GM12864 (cell line): ENCODE results near the gene CHD6.

Experiments used
- DNase-seq: peaks from one replicate; pipeline ENCODE4 v3.0.0-alpha.2; 2011; ENCODE audit warnings: low read depth
- H3K4me3 ChIP-seq: 2 replicates; pipeline ENCODE4 v1.5.1; 2011; ENCODE audit warnings: mild to moderate bottlenecking, low read depth, low read length, control low read depth
- TF ChIP-seq, protein P1 (sequence below): IDR thresholded peaks from 2 replicates; pipeline ENCODE4 v1.5.1; 2011; ENCODE audit warnings: low read depth, mild to moderate bottlenecking, moderate library complexity, low read length, control low read depth, inconsistent platforms; ENCODE audit errors: missing control alignments

CHD6 gene

GRCh38 chr20:41436679-41437078 is 181.5 kb downstream of the CHD6 start:
- H3K4me3 ChIP-seq, result no peak overlapping the region
- TF ChIP-seq, protein P1, sequence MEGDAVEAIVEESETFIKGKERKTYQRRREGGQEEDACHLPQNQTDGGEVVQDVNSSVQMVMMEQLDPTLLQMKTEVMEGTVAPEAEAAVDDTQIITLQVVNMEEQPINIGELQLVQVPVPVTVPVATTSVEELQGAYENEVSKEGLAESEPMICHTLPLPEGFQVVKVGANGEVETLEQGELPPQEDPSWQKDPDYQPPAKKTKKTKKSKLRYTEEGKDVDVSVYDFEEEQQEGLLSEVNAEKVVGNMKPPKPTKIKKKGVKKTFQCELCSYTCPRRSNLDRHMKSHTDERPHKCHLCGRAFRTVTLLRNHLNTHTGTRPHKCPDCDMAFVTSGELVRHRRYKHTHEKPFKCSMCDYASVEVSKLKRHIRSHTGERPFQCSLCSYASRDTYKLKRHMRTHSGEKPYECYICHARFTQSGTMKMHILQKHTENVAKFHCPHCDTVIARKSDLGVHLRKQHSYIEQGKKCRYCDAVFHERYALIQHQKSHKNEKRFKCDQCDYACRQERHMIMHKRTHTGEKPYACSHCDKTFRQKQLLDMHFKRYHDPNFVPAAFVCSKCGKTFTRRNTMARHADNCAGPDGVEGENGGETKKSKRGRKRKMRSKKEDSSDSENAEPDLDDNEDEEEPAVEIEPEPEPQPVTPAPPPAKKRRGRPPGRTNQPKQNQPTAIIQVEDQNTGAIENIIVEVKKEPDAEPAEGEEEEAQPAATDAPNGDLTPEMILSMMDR, result no peak
- no peak for DNase-seq

GRCh38 chr20:41433203-41433602 is 185.0 kb downstream of the CHD6 start:
- TF ChIP-seq, protein P1, result no peak
- no peak for DNase-seq

GRCh38 chr20:41432746-41433145 is 185.4 kb downstream of the CHD6 start:
- DNase-seq, result no peak
- no peak overlapping the region for H3K4me3 ChIP-seq
- TF ChIP-seq, protein P1, result no peak

More at GRCh38 chr20:41433203-41433602, 185.0 kb downstream of the CHD6 start:
- H3K4me3 ChIP-seq, result no peak overlapping the region

- no peak overlapping the region for H3K4me3 ChIP-seq
- TF ChIP-seq, protein P1, result no peak
- no peak for DNase-seq
These were observed 189.9 kb downstream of the CHD6 start for GRCh38 chr20:41428285-41428684.

DNA sequence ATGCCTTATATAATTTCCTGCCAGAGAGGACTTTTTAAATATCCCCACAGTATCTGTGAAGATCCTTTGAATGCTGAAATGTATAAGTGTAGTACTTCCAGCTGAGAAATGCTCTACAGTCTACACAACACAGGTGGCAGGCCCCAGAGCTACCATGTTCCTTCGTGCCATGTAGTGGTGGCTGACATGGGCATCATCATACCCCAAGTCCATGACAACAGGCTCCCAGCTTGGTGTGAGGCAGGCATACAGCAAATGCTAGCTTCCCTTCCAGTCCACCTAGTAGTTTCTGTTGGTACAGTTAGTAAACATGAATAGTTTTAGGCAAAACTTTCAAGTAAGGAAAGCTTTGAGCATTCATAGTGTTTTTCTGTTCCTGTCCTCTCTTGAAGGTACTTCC is 190.3 kb downstream of the CHD6 start:
- DNase-seq, result no peak
- TF ChIP-seq, protein P1, result no peak
- H3K4me3 ChIP-seq, result no peak overlapping the region

DNA sequence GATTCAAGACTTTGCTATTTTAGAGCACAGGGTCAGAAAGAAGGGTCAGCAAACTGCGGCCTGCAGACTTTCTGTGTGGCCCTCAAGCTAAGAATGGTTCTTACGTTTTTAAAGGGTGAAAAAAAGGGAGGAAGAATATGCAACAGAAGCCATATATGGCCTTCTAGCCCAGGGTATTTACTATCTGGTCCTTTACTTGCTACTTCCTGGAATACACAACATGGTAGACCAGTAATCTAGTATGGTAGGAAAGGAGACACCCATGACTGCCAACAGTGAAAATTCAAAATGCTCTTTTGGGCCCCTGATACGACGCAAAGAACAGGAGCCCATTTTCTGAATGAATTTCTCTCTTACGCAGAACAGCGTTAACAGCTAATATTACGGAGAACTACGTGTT is 191.2 kb downstream of the CHD6 start:
- TF ChIP-seq, protein P1, result no peak

DNA sequence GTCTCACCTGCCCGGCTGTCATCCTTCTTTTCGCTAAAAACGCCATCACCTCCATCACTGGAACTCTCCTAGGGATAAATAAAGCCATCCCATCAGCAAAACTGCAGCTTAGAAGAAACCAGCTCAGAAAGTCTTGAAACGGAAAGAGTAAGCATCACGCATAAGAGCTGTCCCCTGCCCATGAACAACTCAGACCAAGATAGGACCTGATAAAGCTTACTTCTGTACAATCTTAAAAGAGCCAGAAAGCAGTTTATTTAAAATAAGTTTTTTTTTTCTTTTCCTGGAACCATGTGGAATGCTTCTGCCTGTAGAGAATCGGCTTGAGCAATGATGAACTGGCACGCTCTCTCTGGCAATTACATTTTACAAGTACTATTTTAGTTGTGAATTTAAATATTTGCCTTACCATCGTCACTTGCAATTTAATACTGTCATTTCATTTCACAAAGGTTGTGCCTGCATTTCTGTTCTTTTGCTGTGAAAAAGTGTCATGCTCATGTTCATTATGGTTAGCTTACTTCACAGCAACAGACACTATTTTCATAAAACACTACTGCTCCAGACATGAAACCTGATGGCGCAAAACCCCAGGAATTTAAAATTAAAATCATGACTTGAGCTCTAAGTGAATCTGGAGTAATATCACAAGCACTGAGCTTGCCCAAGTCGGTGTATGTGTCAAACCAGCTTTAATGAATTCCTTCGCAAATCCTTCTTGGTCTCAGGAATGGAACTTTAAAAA is 191.9 kb downstream of the CHD6 start:
- H3K4me3 ChIP-seq, result no peak overlapping the region
- TF ChIP-seq, protein P1, result no peak
- no peak for DNase-seq

More for the DNA sequence above, 191.2 kb downstream of the CHD6 start:
- no peak for DNase-seq
- H3K4me3 ChIP-seq, result no peak overlapping the region
